MCF 10A (cell line): ENCODE measurements around the gene PPM1J. TPM values are rescaled to one million over a fixed set of nuclear protein-coding genes. Genes with fewer than 3 reads are reported as not detected.

Source experiments
- BruUV-seq: library from RNA; stranded (reverse); fragments of 400-500 nt; replicated peaks from 2 replicates; lab custom pipeline; 2021; lab: Mats Ljungman, UMichigan
- CTCF ChIA-PET: fragments of 300-600 bp; sonication (Branson Sonifier 250); formaldehyde crosslinking; extraction: SDS; loops from one replicate; lab custom pipeline; 2021; ENCODE audit warnings: antibody characterized with exemption, inconsistent platforms; lab: Yijun Ruan, JAX
- POLR2A ChIA-PET: fragments of 300-600, 350-650 bp; sonication (Branson Sonifier 250); formaldehyde crosslinking; extraction: SDS; loops from one replicate; lab custom pipeline; 2020; ENCODE audit warnings: antibody characterized with exemption, inconsistent platforms; lab: Yijun Ruan, JAX
- DNase-seq: peaks from one replicate; pipeline ENCODE4 v3.0.0-alpha.2; 2018; ENCODE audit not compliant: unreplicated experiment
- H3K27ac Mint-ChIP-seq: one replicate; pipeline ENCODE4 v1.8.0; 2022; ENCODE audit warnings: mild to moderate bottlenecking, low read depth, mixed read lengths; ENCODE audit not compliant: unreplicated experiment
- H3K27me3 Mint-ChIP-seq: one replicate; pipeline ENCODE4 v1.8.0; 2022; ENCODE audit warnings: mixed read lengths; ENCODE audit not compliant: insufficient read depth, unreplicated experiment
- H3K36me3 Mint-ChIP-seq: one replicate; pipeline ENCODE4 v1.8.0; 2022; ENCODE audit warnings: mild to moderate bottlenecking, moderate library complexity, mixed read lengths; ENCODE audit not compliant: insufficient read depth, unreplicated experiment
- H3K4me1 Mint-ChIP-seq: one replicate; pipeline ENCODE4 v1.8.0; 2022; ENCODE audit warnings: mixed read lengths; ENCODE audit not compliant: insufficient read depth, unreplicated experiment
- H3K4me3 Mint-ChIP-seq: one replicate; pipeline ENCODE4 v1.8.0; 2022; ENCODE audit warnings: mild to moderate bottlenecking, moderate library complexity, mixed read lengths; ENCODE audit not compliant: unreplicated experiment
- H3K9me3 Mint-ChIP-seq: one replicate; pipeline ENCODE4 v1.8.0; 2022; ENCODE audit warnings: mixed read lengths; ENCODE audit not compliant: unreplicated experiment
- intact Hi-C: fragments of 100-400 bp; cut with micrococcal nuclease; formaldehyde crosslinking; loops from 2 replicates; pipeline ENCODE4 v1.14.1; 2022
- total RNA-seq: library from RNA; stranded (reverse); gene quantifications from 2 replicates; pipeline ENCODE4 v1.2.3, GENCODE V29; 2022
- TF ChIP-seq, protein P1 (sequence below): fragments of 200-600 bp; IDR thresholded peaks from one replicate; pipeline ENCODE4 v1.8.0; 2022; ENCODE audit warnings: antibody characterized with exemption, mild to moderate bottlenecking; ENCODE audit not compliant: unreplicated experiment

The PPM1J gene
- total RNA-seq, 1 experiment from 2014 or later = 1.5 TPM

DNA sequence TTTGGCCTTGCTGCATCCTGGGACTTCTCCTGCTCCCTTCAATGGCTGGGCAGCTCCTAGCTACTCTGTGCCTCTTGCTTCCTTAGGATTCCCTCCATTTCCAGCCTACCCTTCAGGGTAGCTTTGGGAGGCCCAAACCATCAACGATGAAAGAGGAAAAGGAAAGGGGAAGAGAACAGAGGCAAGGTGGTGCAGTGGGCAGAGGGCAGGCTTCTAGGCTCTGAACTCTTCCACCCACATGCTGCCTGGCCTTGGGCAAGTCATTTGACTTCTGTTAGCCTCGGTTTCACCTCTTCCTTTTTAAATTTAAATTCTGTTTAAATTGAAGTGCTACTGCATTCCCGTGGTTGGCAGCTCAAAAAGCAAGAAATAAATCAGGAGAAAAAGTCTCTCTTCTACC lies 5.7 kb upstream of the PPM1J start:
- peaks cover 5% of the 10 kb centered on the region for H3K4me1 Mint-ChIP-seq
- H3K36me3 Mint-ChIP-seq = no peaks in the 10 kb centered on the region
- TF ChIP-seq, protein P1, sequence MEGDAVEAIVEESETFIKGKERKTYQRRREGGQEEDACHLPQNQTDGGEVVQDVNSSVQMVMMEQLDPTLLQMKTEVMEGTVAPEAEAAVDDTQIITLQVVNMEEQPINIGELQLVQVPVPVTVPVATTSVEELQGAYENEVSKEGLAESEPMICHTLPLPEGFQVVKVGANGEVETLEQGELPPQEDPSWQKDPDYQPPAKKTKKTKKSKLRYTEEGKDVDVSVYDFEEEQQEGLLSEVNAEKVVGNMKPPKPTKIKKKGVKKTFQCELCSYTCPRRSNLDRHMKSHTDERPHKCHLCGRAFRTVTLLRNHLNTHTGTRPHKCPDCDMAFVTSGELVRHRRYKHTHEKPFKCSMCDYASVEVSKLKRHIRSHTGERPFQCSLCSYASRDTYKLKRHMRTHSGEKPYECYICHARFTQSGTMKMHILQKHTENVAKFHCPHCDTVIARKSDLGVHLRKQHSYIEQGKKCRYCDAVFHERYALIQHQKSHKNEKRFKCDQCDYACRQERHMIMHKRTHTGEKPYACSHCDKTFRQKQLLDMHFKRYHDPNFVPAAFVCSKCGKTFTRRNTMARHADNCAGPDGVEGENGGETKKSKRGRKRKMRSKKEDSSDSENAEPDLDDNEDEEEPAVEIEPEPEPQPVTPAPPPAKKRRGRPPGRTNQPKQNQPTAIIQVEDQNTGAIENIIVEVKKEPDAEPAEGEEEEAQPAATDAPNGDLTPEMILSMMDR = no peak
- no peaks in the 10 kb centered on the region for H3K27me3 Mint-ChIP-seq
- no peak overlapping the region for H3K4me3 Mint-ChIP-seq
- intact Hi-C loops = no loop called here
- ChIA-PET CTCF (interaction anchor here (0.5 to 15.1 kb wide), 10 partner anchors 10 to 1056 kb away, joined by 3 to 838 read pairs (median 7); partner anchors contain the start of gene LRIG2), POLR2A (no interaction called here)
- H3K27ac Mint-ChIP-seq = no peak overlapping the region
- BruUV-seq = no TSS peak
- H3K9me3 Mint-ChIP-seq = no peaks in the 10 kb centered on the region
- DNase-seq = no peak

DNA sequence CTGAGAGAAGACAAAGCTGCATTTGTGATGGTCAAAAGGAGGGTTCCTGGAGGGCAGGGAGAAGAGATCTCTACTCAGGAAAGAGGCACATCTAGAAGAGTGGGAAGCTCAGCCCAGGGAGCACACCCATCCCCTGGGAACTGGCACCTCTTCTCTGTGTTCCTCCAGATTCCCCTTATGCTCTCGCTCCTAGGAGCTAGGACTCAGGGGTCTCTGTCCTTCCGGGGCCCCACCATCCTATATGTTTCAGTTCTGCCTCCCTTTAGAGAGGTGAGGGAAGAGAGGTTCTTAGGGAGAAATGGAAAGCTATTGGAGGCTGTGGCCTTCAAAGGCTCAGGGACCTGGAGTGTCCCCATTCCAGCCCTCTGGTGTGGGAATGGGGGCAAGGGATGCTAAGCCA lies 4.6 kb upstream of the PPM1J start:
- Mint-ChIP-seq H3K27ac (no peak overlapping the region), H3K9me3 (no peaks in the 10 kb centered on the region), H3K36me3 (no peaks in the 10 kb centered on the region), H3K4me1 (peaks cover 5% of the 10 kb centered on the region), H3K4me3 (no peak overlapping the region), H3K27me3 (no peaks in the 10 kb centered on the region)
- BruUV-seq = no TSS peak
- TF ChIP-seq, protein P1 = no peak
- ChIA-PET POLR2A (interaction anchor here (0.5 kb wide), 1 partner anchor 353 kb away, joined by 3 read pairs; the partner anchor contains the start of gene LRIG2), CTCF (interaction anchor here (0.6 to 15.1 kb wide), 22 partner anchors 9 to 353 kb away, joined by 3 to 838 read pairs (median 5); partner anchors contain the start of genes LRIG2 and MOV10)
- no peak for DNase-seq
- intact Hi-C loops = loop anchor here (5.0 kb wide), 1 partner anchor 163 kb away; no protein-coding TSS in a partner anchor

DNA sequence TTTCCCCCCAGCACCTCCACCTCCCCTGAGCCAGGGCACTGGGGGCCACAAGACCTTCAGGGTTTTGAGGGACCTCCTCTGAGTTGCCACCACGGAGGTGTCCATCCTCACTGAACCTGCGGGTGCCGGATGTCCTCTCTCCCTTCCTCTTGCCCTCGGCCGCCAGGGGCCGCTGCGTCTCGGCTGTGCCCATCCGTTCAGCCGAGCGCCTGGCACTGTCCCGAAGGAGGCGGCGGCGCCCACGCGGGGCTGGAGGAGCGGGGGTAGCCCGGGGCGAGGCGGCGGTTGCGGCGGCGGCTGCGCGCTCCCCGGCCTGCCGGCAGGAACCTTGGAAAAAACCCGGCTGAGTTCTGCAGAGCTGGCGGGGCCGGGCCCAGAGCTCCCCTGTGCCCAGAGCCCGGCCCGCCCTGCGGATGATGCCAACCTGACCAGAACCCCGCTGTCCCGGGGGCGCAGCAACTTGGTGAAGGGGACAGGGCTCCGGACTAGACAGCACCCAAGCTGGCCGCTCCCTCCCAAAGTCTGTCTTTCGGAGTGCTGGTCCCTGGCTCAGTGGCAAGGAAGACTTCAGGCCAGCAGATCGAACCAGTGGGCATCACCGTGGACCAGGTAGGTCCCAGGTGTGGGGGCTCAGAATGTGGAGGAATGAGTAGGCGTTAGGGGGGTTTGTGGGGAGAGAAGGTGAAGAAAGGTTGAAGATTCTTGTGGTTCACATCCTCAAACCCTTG lies 3.7 kb upstream of the PPM1J start:
- Mint-ChIP-seq H3K27ac (no peak overlapping the region), H3K4me1 (peaks cover 5% of the 10 kb centered on the region), H3K4me3 (no peak overlapping the region), H3K9me3 (no peaks in the 10 kb centered on the region), H3K27me3 (no peaks in the 10 kb centered on the region), H3K36me3 (no peaks in the 10 kb centered on the region)
- intact Hi-C loops = loop anchor here (1.0 to 5.0 kb wide), 2 partner anchors 163 to 323 kb away; no protein-coding TSS in a partner anchor
- BruUV-seq = no TSS peak
- ChIA-PET POLR2A (interaction anchor here (0.5 to 3.8 kb wide), 2 partner anchors 85 to 230 kb away, joined by 3 to 32 read pairs; no protein-coding TSS in a partner anchor), CTCF (interaction anchor here (0.5 to 15.1 kb wide), 56 partner anchors 10 to 636 kb away, joined by 3 to 838 read pairs (median 4); partner anchors contain the start of genes LRIG2 and MOV10)
- TF ChIP-seq, protein P1 = peak; percentile 77
- DNase-seq = peak; percentile 78

DNA sequence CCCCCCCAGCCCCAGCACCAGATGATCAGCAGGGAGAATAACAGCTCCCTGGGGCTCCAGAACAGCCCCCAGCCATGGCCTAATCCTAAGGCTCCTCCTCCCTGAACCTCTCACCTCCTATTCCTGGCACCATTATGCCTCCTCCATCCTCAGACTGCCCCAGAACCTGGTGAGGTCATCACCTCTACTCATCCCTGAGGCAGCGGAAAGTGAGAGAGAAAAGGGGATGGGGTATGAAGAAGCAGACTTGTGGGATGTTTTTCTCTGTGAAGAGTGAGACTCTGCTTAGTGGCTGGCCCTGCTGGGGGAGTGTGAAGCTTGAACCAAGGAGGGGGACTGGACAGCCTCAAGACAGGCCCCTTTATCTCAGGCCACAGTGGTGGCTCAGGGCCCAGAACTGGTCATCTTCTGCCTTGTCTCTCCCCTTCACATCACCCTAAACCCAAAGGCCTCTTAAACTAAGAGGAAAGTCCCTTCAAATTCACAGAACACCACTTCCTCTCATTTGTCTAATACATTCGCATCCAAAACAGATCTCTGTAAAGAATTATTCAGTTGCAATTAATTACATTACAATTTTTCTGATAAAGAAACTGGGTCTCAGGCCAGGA lies 2.2 kb upstream of the PPM1J start:
- no peak for DNase-seq
- ChIA-PET POLR2A (interaction anchor here (0.7 to 3.8 kb wide), 4 partner anchors 82 to 356 kb away, joined by 3 to 32 read pairs (median 16); partner anchors contain the start of gene LRIG2), CTCF (interaction anchor here (0.5 to 15.1 kb wide), 39 partner anchors 9 to 1034 kb away, joined by 3 to 838 read pairs (median 7); partner anchors contain the start of gene LRIG2)
- H3K9me3 Mint-ChIP-seq = no peaks in the 10 kb centered on the region
- H3K36me3 Mint-ChIP-seq = no peaks in the 10 kb centered on the region
- BruUV-seq = no TSS peak
- intact Hi-C loops = loop anchor here (2.0 to 5.0 kb wide), 2 partner anchors 165 to 355 kb away; partner anchors contain the start of gene LRIG2
- H3K27ac Mint-ChIP-seq = no peak overlapping the region
- H3K4me1 Mint-ChIP-seq = peaks cover 5% of the 10 kb centered on the region
- TF ChIP-seq, protein P1 = no peak
- H3K4me3 Mint-ChIP-seq = no peak overlapping the region
- H3K27me3 Mint-ChIP-seq = no peaks in the 10 kb centered on the region
